Measurements from ENCODE around the gene RAD51AP2. TPM values are rescaled to one million over a fixed set of nuclear protein-coding genes. Genes with fewer than 3 reads are reported as not detected.
"Not testable (repeated sequence)": the region's sequence is repeated elsewhere in the genome, so short reads cannot be mapped to it uniquely, and the experiment has no call there.

RAD51AP2 gene
- under 1 TPM; 0.16 to 0.18 TPM for total RNA-seq
- long read RNA-seq, partial matches to known transcripts, result 0 of 1 reads
- long read RNA-seq, other reads (novel, unspliced or antisense), result 1 of 1 reads

- intact Hi-C loops (cut with DNase I), result no loop called here
- DNase-seq (peak; percentile 87), ATAC-seq (peak; percentile 99)
These were observed at the start of gene RAD51AP2 for GRCh38 chr2:17518212-17519154. TSS of gene RAD51AP2 (minus strand) at chr2:17518440. CDS start at chr2:17518415, 25 bp downstream.

GRCh38 chr2:17565726-17566125 lies 47.5 kb upstream of the RAD51AP2 start:
- DNase-seq; intact Hi-C loops (cut with DNase I): not testable (repeated sequence)

DNA sequence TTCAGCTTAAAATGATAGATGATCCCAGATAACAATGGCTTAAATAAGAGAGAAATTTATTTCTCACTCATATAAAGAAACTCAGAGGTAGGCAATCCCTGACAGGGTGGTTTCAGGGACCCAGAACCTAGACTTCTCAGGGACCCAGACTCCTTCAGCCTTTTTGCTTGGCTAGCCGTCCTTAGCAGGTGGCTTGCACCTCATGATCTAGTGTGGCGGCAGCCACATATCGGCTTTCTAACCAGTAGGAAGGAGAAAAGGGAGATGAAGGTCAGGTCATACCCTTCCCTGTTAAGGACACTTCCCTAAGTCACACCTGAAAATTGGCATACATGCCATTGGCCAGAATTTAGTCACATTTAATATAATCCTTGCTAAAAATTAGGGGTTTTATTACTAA lies 40.6 kb upstream of the RAD51AP2 start:
- intact Hi-C loops (cut with DNase I), result no loop called here
- no peak for ATAC-seq

More at GRCh38 chr2:17565726-17566125, 47.5 kb upstream of the RAD51AP2 start:
- ATAC-seq, result not testable (repeated sequence)

GRCh38 chr2:17558053-17558452 lies 39.8 kb upstream of the RAD51AP2 start:
- ATAC-seq (no peak), DNase-seq (no peak)
- intact Hi-C loops (cut with DNase I), result no loop called here

More for the DNA sequence above, 40.6 kb upstream of the RAD51AP2 start:
- no peak for DNase-seq

DNA sequence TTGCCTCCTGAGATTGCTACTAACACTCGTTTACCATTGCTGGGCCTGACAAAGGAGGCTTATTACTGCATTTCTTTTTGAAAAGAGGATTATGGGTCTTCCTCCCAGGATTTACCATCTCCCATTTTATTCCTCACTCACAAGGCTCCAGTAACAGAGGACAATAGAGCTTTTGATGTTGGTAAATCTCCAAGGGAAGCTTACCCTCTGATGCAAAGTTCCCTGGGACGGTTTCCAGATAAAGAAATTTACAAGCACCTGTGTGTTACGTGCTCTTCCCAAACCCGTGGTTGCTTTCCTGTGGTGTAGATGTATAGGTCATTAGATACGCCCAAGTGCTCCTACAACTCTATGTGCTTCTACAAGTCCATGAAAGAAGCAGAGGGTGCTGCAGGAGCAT lies 39.4 kb upstream of the RAD51AP2 start:
- intact Hi-C loops (cut with DNase I), result no loop called here
- no peak for ATAC-seq
- DNase-seq, result no peak

GRCh38 chr2:17555150-17555549 lies 36.9 kb upstream of the RAD51AP2 start:
- no peak for ATAC-seq
- intact Hi-C loops (cut with DNase I), result no loop called here
- DNase-seq, result no peak

- DNase-seq, result no peak
- no peak for ATAC-seq
- intact Hi-C loops (cut with DNase I), result no loop called here
These were observed 32.7 kb upstream of the RAD51AP2 start for GRCh38 chr2:17550907-17551306.

GRCh38 chr2:17547737-17548136 lies 29.5 kb upstream of the RAD51AP2 start:
- no peak for ATAC-seq
- intact Hi-C loops (cut with DNase I), result no loop called here
- no peak for DNase-seq

DNA sequence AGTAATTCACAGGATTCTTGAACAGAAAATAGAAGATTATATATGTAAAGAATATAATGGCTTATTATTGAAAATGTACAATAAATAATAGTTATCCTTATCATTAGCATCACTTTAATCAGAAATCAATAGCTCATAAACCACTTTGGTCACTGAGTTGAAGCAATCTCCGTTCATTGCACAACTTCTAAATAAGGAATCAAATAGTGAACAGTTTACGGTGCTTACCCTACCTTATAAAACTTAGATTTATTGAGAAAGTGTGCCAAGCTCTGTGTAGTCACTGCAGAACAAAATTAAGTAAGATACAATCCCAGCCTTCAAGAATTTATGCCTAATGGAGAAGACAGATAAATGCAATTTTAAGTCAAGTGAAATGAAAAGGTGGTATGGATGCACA lies 29.0 kb upstream of the RAD51AP2 start:
- ATAC-seq, result no peak
- intact Hi-C loops (cut with DNase I), result no loop called here
- no peak for DNase-seq

DNA sequence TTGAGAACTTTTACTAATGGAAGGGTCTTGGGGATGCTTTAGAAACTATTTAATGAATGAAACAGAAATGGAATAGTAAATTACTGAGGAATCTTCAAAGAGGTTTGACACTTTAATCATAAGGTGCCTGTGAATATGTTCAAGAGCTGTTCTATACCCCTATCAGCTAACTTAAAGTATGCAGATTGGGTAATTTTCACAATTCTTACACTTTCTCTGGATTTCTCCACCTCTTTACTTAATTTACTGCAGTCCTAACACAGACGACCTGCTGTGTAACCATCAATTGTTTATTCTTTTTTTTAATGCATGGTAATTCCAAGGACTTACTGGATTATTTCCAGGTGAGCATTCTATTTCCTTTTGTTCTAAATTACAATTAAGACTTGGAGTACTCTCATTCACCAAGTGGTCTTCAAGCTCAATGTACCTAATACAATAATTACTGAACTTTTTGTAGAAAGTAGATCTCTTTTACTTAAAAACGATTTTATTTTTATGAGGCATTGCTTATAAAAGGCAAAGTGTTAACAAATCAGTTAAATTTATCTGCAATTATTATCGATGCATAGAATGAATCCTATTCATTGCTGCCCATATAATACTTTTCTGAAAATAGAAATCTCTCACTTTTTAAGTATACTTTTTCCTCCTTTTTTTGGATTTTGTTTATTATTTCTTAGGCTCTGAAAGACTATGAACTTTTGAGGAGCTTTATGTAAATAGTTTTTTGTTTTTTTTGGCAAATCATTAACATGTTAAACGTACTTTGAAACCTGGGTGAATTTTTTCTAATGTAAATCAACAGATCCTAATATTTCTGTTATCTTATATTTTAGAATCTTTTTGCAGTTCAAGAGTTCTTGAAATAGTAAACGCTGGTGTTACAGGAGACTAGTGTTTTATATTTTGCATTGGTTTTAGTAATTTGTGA lies 27.7 kb upstream of the RAD51AP2 start:
- no peak for ATAC-seq
- intact Hi-C loops (cut with DNase I), result no loop called here

DNA sequence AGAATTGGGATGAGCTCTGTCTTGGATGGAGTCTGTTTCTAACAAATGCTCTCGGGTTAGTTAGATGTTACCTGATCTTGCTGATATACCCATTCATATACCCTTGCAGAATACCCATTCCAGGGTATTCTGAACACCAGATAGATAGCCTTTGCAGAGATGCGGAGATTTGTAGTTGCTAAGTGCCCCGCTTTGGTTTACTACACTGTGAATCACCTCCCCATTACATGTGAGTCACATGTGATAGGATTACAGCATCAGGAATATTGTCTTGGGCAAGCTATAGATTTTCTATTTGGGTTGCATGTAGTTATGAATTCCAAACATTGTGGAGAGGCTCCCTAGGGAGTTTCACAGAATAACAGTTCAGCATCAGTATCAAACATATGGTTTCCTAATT lies 26.0 kb upstream of the RAD51AP2 start:
- no peak for DNase-seq
- intact Hi-C loops (cut with DNase I), result loop anchor here in 1 of 2 donors (5.0 kb wide), 1 partner anchor 103 kb away; no protein-coding TSS in a partner anchor
- ATAC-seq, result no peak

More for the DNA sequence above, 27.7 kb upstream of the RAD51AP2 start:
- DNase-seq, result no peak

DNA sequence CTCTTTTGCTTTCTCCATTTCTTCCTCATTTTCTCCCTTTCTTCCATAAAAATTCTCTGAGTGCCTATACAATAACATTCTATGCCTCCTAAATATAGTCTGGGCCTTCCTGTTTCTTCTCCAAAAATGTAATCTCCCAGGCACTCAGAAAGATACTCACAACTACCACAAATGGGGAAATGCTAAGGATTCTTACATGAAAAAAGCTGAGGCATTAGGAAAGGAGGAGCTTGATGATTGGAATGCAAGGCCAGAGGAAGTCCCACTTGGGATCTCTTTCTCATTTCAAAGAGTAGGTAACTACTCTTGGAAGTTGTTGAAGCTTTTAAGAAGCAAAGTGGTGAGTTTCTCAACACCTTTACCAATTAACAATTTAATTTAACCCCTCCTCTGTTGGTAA lies 25.6 kb upstream of the RAD51AP2 start:
- DNase-seq (no peak), ATAC-seq (no peak)
- intact Hi-C loops (cut with DNase I), result loop anchor here in 1 of 2 donors (5.0 kb wide), 1 partner anchor 103 kb away; no protein-coding TSS in a partner anchor

DNA sequence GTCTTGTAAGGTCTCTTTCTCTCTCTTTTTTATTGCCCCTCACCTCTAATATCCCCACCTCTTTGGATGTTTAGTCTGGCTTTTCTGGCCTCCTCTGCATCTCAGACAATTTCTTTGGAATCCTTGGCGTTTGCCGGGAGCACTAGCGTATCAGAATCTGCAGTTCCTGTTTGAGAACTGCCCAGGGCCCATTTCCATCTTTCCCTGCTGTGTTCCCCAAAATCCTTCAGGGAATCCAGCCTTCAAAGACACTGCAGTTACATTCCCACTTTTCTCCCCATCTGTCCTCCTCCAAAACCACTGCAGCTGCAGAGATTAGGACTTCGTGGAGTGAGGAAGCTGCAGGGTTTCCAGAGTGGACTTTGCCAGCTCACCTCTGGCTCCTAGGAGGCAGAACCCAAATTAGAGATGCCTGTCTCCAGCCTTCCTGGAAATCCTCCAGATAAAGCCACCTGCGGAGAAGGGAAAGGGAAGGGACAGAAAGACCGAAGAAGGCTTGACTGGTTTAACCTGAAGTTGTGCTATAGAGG lies 25.0 kb upstream of the RAD51AP2 start:
- intact Hi-C loops (cut with DNase I), result loop anchor here in 1 of 2 donors (5.0 kb wide), 1 partner anchor 104 kb away; no protein-coding TSS in a partner anchor
- DNase-seq, result no peak
- ATAC-seq, result no peak

DNA sequence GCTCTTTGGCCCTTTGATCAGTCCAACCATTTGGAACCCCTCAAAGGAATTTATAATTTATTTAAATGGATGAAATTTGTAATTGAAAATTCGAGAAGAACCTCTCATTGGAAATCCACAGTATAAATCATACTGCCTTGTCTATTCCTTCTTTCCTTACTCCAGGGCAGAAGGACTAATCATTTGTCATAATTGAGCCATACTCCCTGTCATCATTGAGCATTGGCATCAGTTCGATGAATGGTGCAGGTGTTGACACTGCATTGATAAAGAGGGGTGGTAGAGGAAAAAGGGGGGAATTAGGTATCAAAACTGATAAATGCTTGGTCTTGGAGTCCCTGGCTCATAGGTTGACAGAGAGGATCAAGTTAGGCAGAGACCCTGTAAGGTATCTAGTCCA lies 24.2 kb upstream of the RAD51AP2 start:
- no peak for ATAC-seq
- no peak for DNase-seq
- intact Hi-C loops (cut with DNase I), result loop anchor here in 1 of 2 donors (5.0 kb wide), 1 partner anchor 105 kb away; no protein-coding TSS in a partner anchor

DNA sequence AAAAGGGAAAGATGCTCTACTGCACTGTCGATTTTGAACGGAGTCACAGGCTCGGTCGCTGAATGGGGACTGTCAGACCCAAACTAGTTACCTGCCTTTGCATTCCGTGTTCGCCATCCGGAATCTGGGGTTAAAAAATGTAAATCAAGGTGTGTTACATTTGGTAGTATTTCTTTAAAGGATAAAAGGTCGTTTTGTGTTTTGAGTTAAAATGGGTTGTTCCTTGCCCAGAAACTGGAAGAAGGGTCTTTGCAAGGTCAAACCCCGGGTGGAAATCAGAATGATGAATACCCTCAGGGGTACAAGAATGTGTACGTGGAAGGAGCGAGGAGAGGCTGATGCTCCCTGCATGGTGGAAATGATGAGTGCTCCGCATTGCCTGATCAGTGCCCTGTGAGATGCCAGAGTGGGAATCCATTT lies 23.3 kb upstream of the RAD51AP2 start:
- no peak for DNase-seq
- ATAC-seq, result no peak
- intact Hi-C loops (cut with DNase I), result loop anchor here in 1 of 2 donors (5.0 kb wide), 1 partner anchor 106 kb away; no protein-coding TSS in a partner anchor

DNA sequence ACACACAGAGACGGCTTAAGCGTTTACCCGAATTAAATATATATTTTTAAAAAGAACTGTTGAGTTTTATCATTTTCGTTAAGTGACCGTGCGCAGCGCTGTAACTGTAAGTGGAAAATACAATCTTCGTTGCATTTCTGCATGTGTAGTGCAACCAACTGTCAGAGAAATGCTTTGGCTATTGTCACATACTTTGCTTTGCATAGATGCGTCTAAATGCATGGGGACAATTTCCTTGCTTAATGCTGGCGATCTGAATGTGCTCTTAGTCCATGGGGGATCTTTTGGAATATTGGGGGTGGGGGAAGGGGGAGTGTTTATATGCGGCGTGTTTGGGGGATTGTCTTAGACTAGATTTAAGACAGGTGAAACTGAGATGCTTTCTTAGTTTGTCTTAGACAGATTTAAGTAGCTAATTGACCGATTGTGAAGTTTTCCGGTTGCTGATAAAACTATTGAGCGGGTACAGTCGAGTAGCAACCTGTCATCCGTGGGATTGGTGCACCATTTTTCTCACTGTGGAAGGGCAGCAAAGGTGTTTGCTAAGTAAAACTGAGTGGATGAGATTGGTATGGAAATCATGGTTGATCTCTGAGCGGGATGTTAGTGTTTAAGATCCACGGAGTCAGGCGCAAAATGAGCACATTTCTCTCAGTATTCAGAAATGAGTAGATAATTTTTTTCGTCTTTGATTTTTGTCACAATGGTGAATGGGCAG lies 22.7 kb upstream of the RAD51AP2 start:
- ATAC-seq (no peak), DNase-seq (no peak)
- intact Hi-C loops (cut with DNase I), result loop anchor here in 1 of 2 donors (5.0 kb wide), 1 partner anchor 106 kb away; no protein-coding TSS in a partner anchor

DNA sequence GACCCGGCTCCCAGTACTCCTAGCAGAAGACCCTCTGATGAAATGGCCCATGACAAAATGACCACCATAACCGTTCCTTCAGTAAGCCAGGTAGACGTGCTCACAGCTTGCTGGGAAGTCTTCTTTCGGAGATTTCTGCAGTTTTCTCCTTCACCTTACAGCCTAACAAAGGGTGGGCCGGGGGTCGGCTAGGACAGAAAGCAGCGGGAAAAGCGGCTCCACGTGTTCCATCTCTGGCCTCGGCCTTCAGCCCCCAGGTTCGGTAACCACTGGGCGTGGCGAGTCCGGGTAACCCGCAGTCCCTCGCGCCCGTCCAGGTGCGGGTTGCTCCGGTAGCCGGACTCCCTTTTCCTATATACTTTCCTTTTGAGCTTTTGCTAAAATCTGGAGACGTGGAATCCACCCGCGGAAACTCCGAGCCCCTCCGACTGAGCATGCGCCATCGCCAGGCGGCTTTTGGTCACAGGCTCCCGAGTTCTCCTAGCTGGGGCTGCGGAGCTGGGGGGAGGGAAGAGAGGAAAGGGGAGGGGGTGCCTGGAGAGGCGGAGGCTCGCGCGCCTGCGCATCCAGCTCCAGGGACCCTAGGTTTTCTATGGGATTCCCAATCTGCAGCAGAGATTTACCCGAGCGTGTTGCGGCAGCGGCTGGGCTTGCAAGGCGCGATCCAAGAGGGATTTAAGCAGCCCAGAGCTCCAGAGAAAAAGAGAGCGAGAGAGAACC lies 22.0 kb upstream of the RAD51AP2 start, which contains the start of gene VSNL1:
VSNL1 (plus strand) TSS at position 604 of the 720 bp plus-strand sequence. CDS start 51,379 bp downstream, outside the sequence.
- peak; percentile 75 for DNase-seq
- intact Hi-C loops (cut with DNase I), result loop anchor here in 1 of 2 donors (5.0 kb wide), 1 partner anchor 107 kb away; no protein-coding TSS in a partner anchor
- ATAC-seq, result peak; percentile 83 to 86
